HG03108 (cell line): ENCODE measurements around the gene MST1.

Experiments used
- ATAC-seq: cut with Tn5 transposase; IDR thresholded peaks from one replicate; pipeline ENCODE4 v1.9.1; 2021; ENCODE audit warnings: moderate library complexity; ENCODE audit not compliant: unreplicated experiment

The MST1 gene

GRCh38 chr3:49689046-49689907 lies at the start of gene MST1, which contains the start of gene RNF123:
TSS of gene MST1 (minus strand) at chr3:49689474. CDS start at chr3:49688691, 783 bp downstream.
TSS of gene RNF123 (plus strand) at chr3:49689557. CDS start at chr3:49691166, 1,609 bp downstream.
- peak; percentile 49 for ATAC-seq

GRCh38 chr3:49738067-49738713 lies 48.9 kb upstream of the MST1 start:
- ATAC-seq, result no peak

- no peak for ATAC-seq
Observed at GRCh38 chr3:49734752-49735151, 45.5 kb upstream of the MST1 start.

GRCh38 chr3:49733551-49733950 lies 44.3 kb upstream of the MST1 start:
- no peak for ATAC-seq

GRCh38 chr3:49732597-49732996 lies 43.3 kb upstream of the MST1 start:
- ATAC-seq, result no peak

GRCh38 chr3:49729966-49730609 lies 40.8 kb upstream of the MST1 start:
- ATAC-seq, result no peak

GRCh38 chr3:49727924-49728361 lies 38.7 kb upstream of the MST1 start:
- no peak for ATAC-seq

GRCh38 chr3:49727154-49727923 lies 38.1 kb upstream of the MST1 start:
- no peak for ATAC-seq

- no peak for ATAC-seq
Observed at GRCh38 chr3:49725906-49726681, 36.8 kb upstream of the MST1 start.

GRCh38 chr3:49724586-49724985 lies 35.3 kb upstream of the MST1 start:
- ATAC-seq, result no peak

- ATAC-seq, result peak; percentile 86
Observed at GRCh38 chr3:49723628-49724551, 34.6 kb upstream of the MST1 start, which contains the start of gene GMPPB. TSS of gene GMPPB (minus strand) at chr3:49723951. CDS start at chr3:49723726, 225 bp downstream.

- no peak for ATAC-seq
Observed at GRCh38 chr3:49723296-49723627, 34.0 kb upstream of the MST1 start.

GRCh38 chr3:49722896-49723295 lies 33.6 kb upstream of the MST1 start:
- ATAC-seq, result no peak

- no peak for ATAC-seq
Observed at GRCh38 chr3:49721896-49722781, 32.9 kb upstream of the MST1 start.

- ATAC-seq, result no peak
Observed at GRCh38 chr3:49721596-49721895, 32.3 kb upstream of the MST1 start.

- no peak for ATAC-seq
Observed at GRCh38 chr3:49720855-49721595, 31.8 kb upstream of the MST1 start.

- peak; percentile 46 for ATAC-seq
Observed at GRCh38 chr3:49719214-49719884, 30.1 kb upstream of the MST1 start, which contains the start of gene AMIGO3. TSS of gene AMIGO3 (minus strand) at chr3:49719684. CDS start at chr3:49719465, 219 bp downstream.
